Measurements from ENCODE around the gene TECR.

DNA sequence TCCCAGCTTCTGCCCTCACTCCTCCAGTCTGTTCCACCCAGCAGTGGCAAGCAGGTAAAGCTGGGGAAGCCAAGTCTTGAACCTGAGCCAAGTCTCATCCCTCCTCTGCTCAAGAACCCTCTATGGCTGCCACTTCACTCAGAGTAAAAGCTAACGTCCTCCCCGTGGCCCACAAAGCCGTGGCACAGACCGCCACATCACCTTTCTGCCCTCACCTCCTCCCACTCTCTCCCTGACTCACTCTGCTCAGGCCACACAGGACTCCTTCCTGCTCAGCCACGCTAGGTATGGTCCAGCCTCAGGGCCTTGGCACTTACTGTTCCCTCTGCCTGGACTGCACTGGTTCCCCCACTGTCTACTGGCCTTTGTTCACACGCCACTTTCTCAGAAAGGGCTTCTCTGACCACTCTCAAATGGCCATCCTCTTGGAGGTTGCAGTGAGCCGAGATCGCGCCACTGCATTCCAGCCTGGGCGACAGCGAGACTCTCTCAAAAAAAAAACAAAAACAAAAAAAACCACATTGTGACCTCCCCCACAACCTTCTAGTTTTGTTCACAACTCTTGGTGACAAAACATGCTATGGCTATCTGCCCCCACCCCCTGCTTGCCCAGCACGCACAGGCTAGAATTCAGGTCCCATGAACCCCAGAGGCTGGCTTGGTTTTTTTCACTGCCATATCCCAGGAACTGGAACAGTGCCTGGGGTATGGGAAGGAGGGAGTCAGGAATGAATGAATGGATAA, 26.7 kb downstream of the TECR start:
- TF ChIP-seq POLR2AphosphoS5 (IDR thresholded peaks at IDR 0.05; ENCODE audit: low read depth, low read length) (no peak), EZH2phosphoT487 (IDR thresholded peaks at IDR 0.05; ENCODE audit: borderline replicate concordance) (no peak), ELF1 (IDR thresholded peaks at IDR 0.05; ENCODE audit: borderline replicate concordance, low read depth) (no peak), SIN3A (IDR thresholded peaks at IDR 0.05; ENCODE audit: low read depth) (no peak), EZH2 (IDR thresholded peaks at IDR 0.05) (no peak), SP1 (IDR thresholded peaks at IDR 0.05; ENCODE audit: low read depth) (no peak)
- TF ChIP-seq, protein P1, sequence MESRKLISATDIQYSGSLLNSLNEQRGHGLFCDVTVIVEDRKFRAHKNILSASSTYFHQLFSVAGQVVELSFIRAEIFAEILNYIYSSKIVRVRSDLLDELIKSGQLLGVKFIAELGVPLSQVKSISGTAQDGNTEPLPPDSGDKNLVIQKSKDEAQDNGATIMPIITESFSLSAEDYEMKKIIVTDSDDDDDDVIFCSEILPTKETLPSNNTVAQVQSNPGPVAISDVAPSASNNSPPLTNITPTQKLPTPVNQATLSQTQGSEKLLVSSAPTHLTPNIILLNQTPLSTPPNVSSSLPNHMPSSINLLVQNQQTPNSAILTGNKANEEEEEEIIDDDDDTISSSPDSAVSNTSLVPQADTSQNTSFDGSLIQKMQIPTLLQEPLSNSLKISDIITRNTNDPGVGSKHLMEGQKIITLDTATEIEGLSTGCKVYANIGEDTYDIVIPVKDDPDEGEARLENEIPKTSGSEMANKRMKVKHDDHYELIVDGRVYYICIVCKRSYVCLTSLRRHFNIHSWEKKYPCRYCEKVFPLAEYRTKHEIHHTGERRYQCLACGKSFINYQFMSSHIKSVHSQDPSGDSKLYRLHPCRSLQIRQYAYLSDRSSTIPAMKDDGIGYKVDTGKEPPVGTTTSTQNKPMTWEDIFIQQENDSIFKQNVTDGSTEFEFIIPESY (IDR thresholded peaks at IDR 0.05; ENCODE audit: extremely low read depth, insufficient replicate concordance, low read length): no peak
- TF ChIP-seq, protein P2, sequence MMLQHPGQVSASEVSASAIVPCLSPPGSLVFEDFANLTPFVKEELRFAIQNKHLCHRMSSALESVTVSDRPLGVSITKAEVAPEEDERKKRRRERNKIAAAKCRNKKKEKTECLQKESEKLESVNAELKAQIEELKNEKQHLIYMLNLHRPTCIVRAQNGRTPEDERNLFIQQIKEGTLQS (IDR thresholded peaks at IDR 0.05): no peak
- TF ChIP-seq, protein P3, sequence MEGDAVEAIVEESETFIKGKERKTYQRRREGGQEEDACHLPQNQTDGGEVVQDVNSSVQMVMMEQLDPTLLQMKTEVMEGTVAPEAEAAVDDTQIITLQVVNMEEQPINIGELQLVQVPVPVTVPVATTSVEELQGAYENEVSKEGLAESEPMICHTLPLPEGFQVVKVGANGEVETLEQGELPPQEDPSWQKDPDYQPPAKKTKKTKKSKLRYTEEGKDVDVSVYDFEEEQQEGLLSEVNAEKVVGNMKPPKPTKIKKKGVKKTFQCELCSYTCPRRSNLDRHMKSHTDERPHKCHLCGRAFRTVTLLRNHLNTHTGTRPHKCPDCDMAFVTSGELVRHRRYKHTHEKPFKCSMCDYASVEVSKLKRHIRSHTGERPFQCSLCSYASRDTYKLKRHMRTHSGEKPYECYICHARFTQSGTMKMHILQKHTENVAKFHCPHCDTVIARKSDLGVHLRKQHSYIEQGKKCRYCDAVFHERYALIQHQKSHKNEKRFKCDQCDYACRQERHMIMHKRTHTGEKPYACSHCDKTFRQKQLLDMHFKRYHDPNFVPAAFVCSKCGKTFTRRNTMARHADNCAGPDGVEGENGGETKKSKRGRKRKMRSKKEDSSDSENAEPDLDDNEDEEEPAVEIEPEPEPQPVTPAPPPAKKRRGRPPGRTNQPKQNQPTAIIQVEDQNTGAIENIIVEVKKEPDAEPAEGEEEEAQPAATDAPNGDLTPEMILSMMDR (IDR thresholded peaks at IDR 0.05 in 2 of 3, conservative IDR thresholded peaks at IDR 0.05 in 1 of 3; ENCODE audit: borderline replicate concordance in 1 of 3, insufficient read depth in 1 of 3, low read depth in 2 of 3, low read length in 2 of 3): no peak
- TF ChIP-seq, protein P4, sequence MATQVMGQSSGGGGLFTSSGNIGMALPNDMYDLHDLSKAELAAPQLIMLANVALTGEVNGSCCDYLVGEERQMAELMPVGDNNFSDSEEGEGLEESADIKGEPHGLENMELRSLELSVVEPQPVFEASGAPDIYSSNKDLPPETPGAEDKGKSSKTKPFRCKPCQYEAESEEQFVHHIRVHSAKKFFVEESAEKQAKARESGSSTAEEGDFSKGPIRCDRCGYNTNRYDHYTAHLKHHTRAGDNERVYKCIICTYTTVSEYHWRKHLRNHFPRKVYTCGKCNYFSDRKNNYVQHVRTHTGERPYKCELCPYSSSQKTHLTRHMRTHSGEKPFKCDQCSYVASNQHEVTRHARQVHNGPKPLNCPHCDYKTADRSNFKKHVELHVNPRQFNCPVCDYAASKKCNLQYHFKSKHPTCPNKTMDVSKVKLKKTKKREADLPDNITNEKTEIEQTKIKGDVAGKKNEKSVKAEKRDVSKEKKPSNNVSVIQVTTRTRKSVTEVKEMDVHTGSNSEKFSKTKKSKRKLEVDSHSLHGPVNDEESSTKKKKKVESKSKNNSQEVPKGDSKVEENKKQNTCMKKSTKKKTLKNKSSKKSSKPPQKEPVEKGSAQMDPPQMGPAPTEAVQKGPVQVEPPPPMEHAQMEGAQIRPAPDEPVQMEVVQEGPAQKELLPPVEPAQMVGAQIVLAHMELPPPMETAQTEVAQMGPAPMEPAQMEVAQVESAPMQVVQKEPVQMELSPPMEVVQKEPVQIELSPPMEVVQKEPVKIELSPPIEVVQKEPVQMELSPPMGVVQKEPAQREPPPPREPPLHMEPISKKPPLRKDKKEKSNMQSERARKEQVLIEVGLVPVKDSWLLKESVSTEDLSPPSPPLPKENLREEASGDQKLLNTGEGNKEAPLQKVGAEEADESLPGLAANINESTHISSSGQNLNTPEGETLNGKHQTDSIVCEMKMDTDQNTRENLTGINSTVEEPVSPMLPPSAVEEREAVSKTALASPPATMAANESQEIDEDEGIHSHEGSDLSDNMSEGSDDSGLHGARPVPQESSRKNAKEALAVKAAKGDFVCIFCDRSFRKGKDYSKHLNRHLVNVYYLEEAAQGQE (IDR thresholded peaks at IDR 0.05; ENCODE audit: low read depth): no peak
